Neuronal stem cell (in vitro differentiated cells): ENCODE measurements around the gene ARHGAP28.

Source experiments
- DNase-seq: peaks from one replicate; pipeline ENCODE4 v3.0.0-alpha.2; 2013; ENCODE audit warnings: low spot score
- H2AFZ ChIP-seq: one replicate; pipeline ENCODE4 v1.6.1; 2013; ENCODE audit warnings: mild to moderate bottlenecking, low read length, inconsistent platforms
- H2AK5ac ChIP-seq: 2 replicates; pipeline ENCODE4 v1.6.1; 2013; ENCODE audit warnings: low read depth, mild to moderate bottlenecking, inconsistent platforms, low read length, moderate library complexity, mixed read lengths
- H2BK120ac ChIP-seq: 2 replicates; pipeline ENCODE4 v1.6.1; 2013; ENCODE audit warnings: low read depth, mild to moderate bottlenecking, inconsistent platforms, low read length, moderate library complexity, mixed read lengths
- H2BK12ac ChIP-seq: one replicate; pipeline ENCODE4 v1.6.1; 2013; ENCODE audit warnings: low read length, inconsistent platforms
- H2BK15ac ChIP-seq: 2 replicates; pipeline ENCODE4 v1.6.1; 2013; ENCODE audit warnings: mild to moderate bottlenecking, low read length, inconsistent platforms, mixed read lengths
- H2BK5ac ChIP-seq: one replicate; pipeline ENCODE4 v1.6.1; 2013; ENCODE audit warnings: inconsistent platforms, mild to moderate bottlenecking, low read length, moderate library complexity
- H3K14ac ChIP-seq: one replicate; pipeline ENCODE4 v1.6.1; 2013; ENCODE audit warnings: low read length, inconsistent platforms
- H3K18ac ChIP-seq: 2 replicates; pipeline ENCODE4 v1.6.1; 2013; ENCODE audit warnings: low read length, inconsistent platforms
- H3K23ac ChIP-seq: 2 replicates; pipeline ENCODE4 v1.6.1; 2013; ENCODE audit warnings: low read depth, mild to moderate bottlenecking, mixed read lengths, low read length, inconsistent platforms; ENCODE audit not compliant: poor library complexity
- H3K27ac ChIP-seq: replicated peaks from 3 replicates; pipeline ENCODE4 v1.5.1; 2013; ENCODE audit warnings: low read length, inconsistent platforms
- H3K27me3 ChIP-seq, 3 experiments: 2 replicates each; pipeline ENCODE4 v1.6.1; 2013; ENCODE audit warnings: low read length in 3 of 3, mild to moderate bottlenecking in 2 of 3, inconsistent platforms in 1 of 3, low read depth in 1 of 3, mixed read lengths in 1 of 3, moderate library complexity in 1 of 3; ENCODE audit not compliant: control insufficient read depth in 3 of 3, insufficient read depth in 3 of 3
- H3K36me3 ChIP-seq, 2 donors: replicated peaks in 1 of 2; 2 replicates each; pipeline ENCODE4 v1.6.1; 2013; ENCODE audit warnings: low read length in 2 of 2; ENCODE audit not compliant: control insufficient read depth in 2 of 2, insufficient read depth in 2 of 2
- H3K4ac ChIP-seq: 2 replicates; pipeline ENCODE4 v1.6.1; 2013; ENCODE audit warnings: inconsistent platforms, mild to moderate bottlenecking, low read length, moderate library complexity
- H3K4me1 ChIP-seq, 2 donors: 1 replicate in 1 of 2; 2 replicates in 1 of 2; pipeline ENCODE4 v1.6.1; 2013; ENCODE audit warnings: low read length in 2 of 2, low read depth in 1 of 2; ENCODE audit not compliant: control insufficient read depth in 2 of 2, insufficient read depth in 1 of 2
- H3K4me2 ChIP-seq: one replicate; pipeline ENCODE4 v1.6.1; 2013; ENCODE audit warnings: mild to moderate bottlenecking, low read length, inconsistent platforms; ENCODE audit not compliant: insufficient read depth, poor library complexity, severe bottlenecking
- H3K4me3 ChIP-seq, 2 donors: 2 replicates each; pipeline ENCODE4 v1.5.1; 2013; ENCODE audit warnings: low read length in 2 of 2, mild to moderate bottlenecking in 2 of 2, inconsistent platforms in 1 of 2, moderate library complexity in 1 of 2
- H3K79me1 ChIP-seq: one replicate; pipeline ENCODE4 v1.6.1; 2013; ENCODE audit warnings: low read depth, mild to moderate bottlenecking, inconsistent platforms, low read length, moderate library complexity
- H3K9ac ChIP-seq: one replicate; pipeline ENCODE4 v1.6.1; 2013; ENCODE audit warnings: mild to moderate bottlenecking, low read depth, low read length, inconsistent platforms; ENCODE audit not compliant: poor library complexity
- H3K9me3 ChIP-seq, 2 donors: replicated peaks in 1 of 2; 2 replicates each; pipeline versions ENCODE3 to v1.6.1; 2013; ENCODE audit warnings: low read length in 2 of 2, mild to moderate bottlenecking in 2 of 2, inconsistent platforms in 1 of 2, low read depth in 1 of 2, mixed read lengths in 1 of 2, moderate library complexity in 1 of 2; ENCODE audit not compliant: control insufficient read depth in 2 of 2, insufficient read depth in 1 of 2
- H4K8ac ChIP-seq: one replicate; pipeline ENCODE4 v1.6.1; 2013; ENCODE audit warnings: low read depth, mild to moderate bottlenecking, inconsistent platforms, low read length, moderate library complexity
- H4K91ac ChIP-seq: one replicate; pipeline ENCODE4 v1.6.1; 2013; ENCODE audit warnings: low read length, low read depth, mild to moderate bottlenecking, inconsistent platforms; ENCODE audit not compliant: poor library complexity
- WGBS, 2 donors: extraction: QIAGEN DNeasy Blood & Tissue Kit; methylation state at CpG; one replicate each; pipeline ENCODE4 v1.1.7; 2013; ENCODE audit warnings: missing lambda C conversion rate in 2 of 2, mixed read lengths in 1 of 2; ENCODE audit not compliant: insufficient read length in 2 of 2, insufficient replicate concordance in 1 of 2; ENCODE audit errors: extremely low coverage in 2 of 2; 5-methylcytosine and 5-hydroxymethylcytosine counted together

The ARHGAP28 gene

DNA sequence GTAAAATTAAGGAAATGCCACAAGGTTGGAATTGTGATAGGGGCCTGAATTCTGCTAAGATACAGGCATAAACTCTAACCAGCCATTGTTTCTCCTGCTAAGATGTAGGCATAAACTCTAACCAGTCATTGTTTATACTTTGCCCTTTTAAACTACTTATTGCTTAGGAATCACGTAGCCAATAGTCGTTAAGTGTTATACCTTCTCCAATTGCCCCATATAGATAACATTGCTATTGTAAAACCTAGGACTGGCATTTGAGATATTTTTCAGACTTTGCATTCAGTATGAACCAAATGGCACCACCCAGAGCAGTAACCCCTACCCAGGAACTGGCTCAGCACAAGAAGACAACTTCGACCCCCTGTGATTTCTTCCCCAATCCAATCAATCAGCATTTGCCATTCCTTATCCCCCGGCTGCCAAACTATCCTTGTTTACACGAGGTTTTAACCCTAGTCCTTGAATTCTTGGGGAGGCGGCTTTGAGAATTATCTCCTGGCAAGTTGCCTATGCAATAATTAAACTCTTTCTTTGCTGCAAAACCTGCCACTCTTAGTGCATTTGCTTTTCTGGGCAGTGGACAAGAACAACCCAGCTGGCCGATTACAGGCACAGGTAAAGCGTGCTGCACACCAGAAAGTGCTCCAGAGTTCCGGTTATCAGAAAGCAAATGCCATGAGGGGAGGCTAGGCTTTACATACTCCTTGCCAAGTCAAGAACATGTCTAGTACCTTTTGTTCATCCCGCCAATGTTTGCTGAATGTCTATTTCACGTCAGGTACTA lies 220.5 kb downstream of the ARHGAP28 start:
- Histone ChIP-seq H3K27me3 (no peaks in the 10 kb centered on the region), H3K36me3 (peaks cover 54 to 99% of the 10 kb centered on the region in 2 donors), H2BK5ac (no peak overlapping the region), H3K18ac (no peak overlapping the region), H2BK12ac (no peak overlapping the region), H3K9ac (no peak overlapping the region), H3K4me3 (no peak overlapping the region), H2AFZ (no peak overlapping the region), H3K79me1 (no peaks in the 10 kb centered on the region), H4K8ac (no peak overlapping the region), H3K23ac (no peak overlapping the region), H3K4ac (no peak overlapping the region), H3K14ac (no peak overlapping the region), H4K91ac (no peak overlapping the region), H3K27ac (no peak overlapping the region), H3K4me2 (no peak overlapping the region), H2AK5ac (no peak overlapping the region), H2BK120ac (no peak overlapping the region), H3K4me1 (peaks cover 2 to 14% of the 10 kb centered on the region in 2 donors), H2BK15ac (no peak overlapping the region), H3K9me3 (peaks cover 0 to 2% of the 10 kb centered on the region in 2 donors)
- no CpG with 5 or more reads among the region's 11 CpGs for WGBS, 2 donors
- no peak for DNase-seq

DNA sequence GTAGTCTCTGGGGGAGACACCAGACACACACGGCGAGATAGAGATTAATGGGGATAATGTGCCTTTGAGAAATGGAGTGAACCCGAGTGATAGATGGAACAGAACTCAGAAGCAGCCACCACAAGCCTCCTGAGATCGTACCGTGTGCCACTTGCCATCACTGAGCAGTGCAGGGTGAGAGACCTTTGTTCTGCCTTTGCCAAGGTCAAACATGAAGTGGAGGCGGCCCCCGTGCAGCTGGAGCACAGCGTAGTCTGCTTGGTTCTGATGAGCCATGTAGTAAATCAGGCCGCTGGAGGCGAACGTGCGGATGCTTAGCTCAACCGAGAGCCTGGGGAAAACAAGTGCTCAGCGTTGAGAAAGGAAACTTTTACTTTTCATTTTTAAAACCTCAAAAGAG lies 221.1 kb downstream of the ARHGAP28 start:
- no peak for DNase-seq
- Histone ChIP-seq H3K4me3 (no peak overlapping the region), H3K27me3 (no peaks in the 10 kb centered on the region), H3K4me1 (peaks cover 0 to 14% of the 10 kb centered on the region in 2 donors), H4K91ac (no peak overlapping the region), H2AK5ac (no peak overlapping the region), H3K23ac (peak overlapping the region; percentile 12), H3K9me3 (peaks cover 0 to 2% of the 10 kb centered on the region in 2 donors), H2AFZ (no peak overlapping the region), H3K4me2 (no peak overlapping the region), H2BK12ac (no peak overlapping the region), H3K9ac (no peak overlapping the region), H3K36me3 (peaks cover 52 to 99% of the 10 kb centered on the region in 2 donors), H2BK15ac (no peak overlapping the region), H3K79me1 (no peaks in the 10 kb centered on the region), H2BK120ac (no peak overlapping the region), H2BK5ac (no peak overlapping the region), H3K14ac (no peak overlapping the region), H3K18ac (no peak overlapping the region), H3K4ac (no peak overlapping the region), H3K27ac (no peak overlapping the region), H4K8ac (no peak overlapping the region)
- WGBS, 2 donors: no CpG with 5 or more reads among the region's 14 CpGs

DNA sequence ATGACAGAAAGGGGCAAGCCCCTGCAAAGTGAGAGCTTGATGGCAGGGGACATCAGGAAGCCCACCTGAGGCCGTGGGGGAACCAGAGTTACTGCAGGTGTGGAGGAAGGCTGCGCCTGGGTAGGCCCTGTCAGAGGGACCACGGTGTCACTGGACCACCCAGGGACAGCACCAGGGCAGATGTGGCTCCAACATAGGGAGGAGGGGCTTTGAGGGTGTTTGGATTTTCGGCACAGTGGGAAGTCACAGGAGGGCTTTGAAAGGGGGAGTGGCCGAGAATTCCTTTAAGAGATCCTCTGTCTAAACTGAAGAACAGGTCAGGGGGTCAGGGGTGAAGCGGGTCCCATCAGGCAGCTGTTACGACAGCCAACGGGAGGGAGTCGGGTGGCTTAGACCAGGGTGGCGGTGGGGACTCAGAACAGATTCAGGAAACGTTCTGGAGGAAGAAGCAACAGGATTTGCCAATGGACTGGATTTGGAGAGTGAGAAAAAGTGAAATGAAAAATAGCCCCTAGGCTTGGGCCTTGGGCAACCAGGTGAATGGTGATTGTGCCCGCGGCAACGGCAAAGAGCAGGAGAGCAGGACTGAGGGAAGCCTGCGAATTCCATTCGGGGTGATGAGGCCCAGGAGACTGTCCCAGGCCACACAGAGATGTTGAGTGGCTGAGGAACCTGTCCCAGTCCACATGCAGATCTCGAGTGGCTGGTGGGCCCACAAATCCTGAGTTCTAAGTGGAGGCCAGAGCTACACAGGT lies 222.0 kb downstream of the ARHGAP28 start:
- no peak overlapping the region for H4K8ac ChIP-seq
- no peak overlapping the region for H3K4me2 ChIP-seq
- H2BK15ac ChIP-seq: no peak overlapping the region
- H3K4ac ChIP-seq: no peak overlapping the region
- H3K4me3 ChIP-seq: no peak overlapping the region
- no peak overlapping the region for H3K9ac ChIP-seq
- peak overlapping the region; percentile 1 for H3K18ac ChIP-seq
- peaks cover 0 to 2% of the 10 kb centered on the region in 2 donors for H3K9me3 ChIP-seq
- H3K27ac ChIP-seq: no peak overlapping the region
- H3K36me3 ChIP-seq: peaks cover 55 to 100% of the 10 kb centered on the region in 2 donors
- peak; percentile 23 for DNase-seq
- no CpG with 5 or more reads among the region's 17 CpGs for WGBS, 2 donors
- no peak overlapping the region for H2BK12ac ChIP-seq
- no peaks in the 10 kb centered on the region for H3K79me1 ChIP-seq
- H2AFZ ChIP-seq: no peak overlapping the region
- H2BK5ac ChIP-seq: no peak overlapping the region
- H3K23ac ChIP-seq: peak overlapping the region; percentile 38
- no peak overlapping the region for H4K91ac ChIP-seq
- no peak overlapping the region for H2AK5ac ChIP-seq
- H3K27me3 ChIP-seq: no peaks in the 10 kb centered on the region
- H2BK120ac ChIP-seq: no peak overlapping the region
- H3K4me1 ChIP-seq: peaks cover 0 to 14% of the 10 kb centered on the region in 2 donors
- H3K14ac ChIP-seq: no peak overlapping the region

DNA sequence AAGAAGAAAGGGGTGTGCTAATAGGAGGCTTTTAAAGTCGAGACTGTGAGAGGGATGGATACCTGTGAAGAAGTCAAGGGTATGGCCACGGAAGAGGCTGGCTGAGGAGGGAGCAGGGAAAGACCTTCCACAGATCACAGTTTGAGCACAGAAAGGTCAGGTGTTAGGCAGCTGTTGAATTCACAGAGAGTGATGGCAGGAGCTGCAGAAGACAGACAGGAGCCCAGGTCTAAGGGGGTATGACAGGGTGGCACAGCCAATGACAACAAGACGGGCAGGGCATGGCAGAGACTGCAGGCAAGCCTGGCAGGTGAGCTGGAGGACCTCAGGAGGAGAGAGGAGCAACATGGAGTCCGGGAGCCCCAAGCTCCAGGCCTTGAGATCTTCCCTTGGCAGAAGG lies 225.0 kb downstream of the ARHGAP28 start:
- no peak for DNase-seq
- Histone ChIP-seq H3K9me3 (peaks cover 0 to 2% of the 10 kb centered on the region in 2 donors), H4K8ac (no peak overlapping the region), H2BK120ac (no peak overlapping the region), H3K9ac (no peak overlapping the region), H3K27me3 (peaks cover 0 to 2% (median 0%) of the 10 kb centered on the region in 3 experiments), H4K91ac (no peak overlapping the region), H3K4me3 (no peak overlapping the region), H3K4me2 (no peak overlapping the region), H3K23ac (no peak overlapping the region), H3K4me1 (peaks cover 0 to 14% of the 10 kb centered on the region in 2 donors), H2BK15ac (no peak overlapping the region), H2AFZ (no peak overlapping the region), H3K79me1 (no peaks in the 10 kb centered on the region), H3K18ac (no peak overlapping the region), H3K36me3 (peaks cover 57 to 99% of the 10 kb centered on the region in 2 donors), H2BK12ac (no peak overlapping the region), H3K27ac (no peak overlapping the region), H2BK5ac (no peak overlapping the region), H3K14ac (no peak overlapping the region), H2AK5ac (no peak overlapping the region), H3K4ac (no peak overlapping the region)
- no CpG with 5 or more reads among the region's 4 CpGs for WGBS, 2 donors
